Fibroblast of gingiva (primary cell): ENCODE results near the gene FKBP9.
"Not testable (repeated sequence)": the region's sequence is repeated elsewhere in the genome, so short reads cannot be mapped to it uniquely, and the experiment has no call there.

Source experiments
- DNase-seq: peaks from one replicate; pipeline ENCODE4 v3.0.0-alpha.2; 2011; ENCODE audit warnings: low read depth

Gene FKBP9

GRCh38 chr7:32958046-32959025 is 1.1 kb downstream of the FKBP9 start:
- DNase-seq = peak; percentile 86

DNA sequence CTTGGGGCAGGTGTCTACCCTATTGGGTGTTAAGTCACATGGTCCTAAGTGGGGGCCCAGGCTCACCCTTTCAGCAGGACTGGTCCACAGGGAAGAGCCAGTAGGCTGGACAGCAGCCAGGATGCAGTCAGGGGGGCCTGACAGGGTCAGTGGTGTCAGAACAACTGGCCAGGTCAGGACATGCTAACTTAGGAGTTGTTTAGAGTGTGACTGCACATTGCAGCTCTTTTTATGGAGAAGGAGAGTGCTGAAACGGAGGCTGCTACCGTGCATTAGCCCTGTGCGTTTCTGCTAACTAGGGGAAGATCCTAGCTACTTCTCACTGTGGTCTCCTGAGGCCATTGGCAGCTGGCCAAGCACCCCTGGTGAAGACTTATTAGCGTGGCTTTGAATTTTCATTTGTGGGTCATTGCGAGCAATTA is 6.7 kb downstream of the FKBP9 start:
- not testable (repeated sequence) for DNase-seq

- DNase-seq = not testable (repeated sequence)
These were observed 7.4 kb downstream of the FKBP9 start for GRCh38 chr7:32964461-32965159.

DNA sequence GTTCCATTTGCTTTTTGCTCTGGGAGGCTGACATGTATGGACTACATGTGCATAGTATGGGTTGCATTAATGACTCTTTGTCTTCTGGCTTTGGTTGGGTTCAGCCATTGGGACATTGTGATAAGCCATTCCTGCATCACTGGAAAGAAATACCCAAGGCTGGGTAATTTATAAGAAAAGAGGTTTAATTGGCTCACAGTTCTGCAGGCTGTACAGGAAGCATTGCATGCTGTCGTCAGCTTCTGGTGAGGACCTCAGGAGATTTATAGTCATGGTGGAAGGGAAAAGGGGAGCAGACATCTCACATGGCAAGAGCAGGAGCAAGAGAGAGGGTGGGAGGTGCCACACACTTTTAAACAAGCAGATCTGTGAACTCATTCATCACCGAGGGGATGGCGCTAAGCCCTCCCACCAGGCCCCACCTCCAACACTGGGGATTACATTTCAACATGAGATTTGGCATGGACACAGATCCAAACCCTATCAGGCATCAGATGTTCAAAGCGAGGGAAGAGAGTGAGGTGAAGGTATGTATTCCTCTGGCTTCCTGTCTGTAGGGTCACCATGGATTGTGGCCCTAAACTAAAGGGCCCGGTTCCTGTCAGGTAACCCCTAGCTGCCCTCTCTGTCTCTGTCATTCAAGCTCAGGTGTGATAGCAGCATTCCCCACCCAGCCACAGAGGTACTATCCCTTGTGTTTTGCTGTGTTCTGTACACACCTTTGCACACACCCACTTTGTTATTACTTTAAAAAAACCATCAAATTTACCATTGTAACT is 9.4 kb downstream of the FKBP9 start:
- DNase-seq = not testable (repeated sequence)

- not testable (repeated sequence) for DNase-seq
These were observed 10.0 kb downstream of the FKBP9 start for GRCh38 chr7:32967268-32967582.

GRCh38 chr7:32971967-32972366 is 14.7 kb downstream of the FKBP9 start:
- DNase-seq = not testable (repeated sequence)

DNA sequence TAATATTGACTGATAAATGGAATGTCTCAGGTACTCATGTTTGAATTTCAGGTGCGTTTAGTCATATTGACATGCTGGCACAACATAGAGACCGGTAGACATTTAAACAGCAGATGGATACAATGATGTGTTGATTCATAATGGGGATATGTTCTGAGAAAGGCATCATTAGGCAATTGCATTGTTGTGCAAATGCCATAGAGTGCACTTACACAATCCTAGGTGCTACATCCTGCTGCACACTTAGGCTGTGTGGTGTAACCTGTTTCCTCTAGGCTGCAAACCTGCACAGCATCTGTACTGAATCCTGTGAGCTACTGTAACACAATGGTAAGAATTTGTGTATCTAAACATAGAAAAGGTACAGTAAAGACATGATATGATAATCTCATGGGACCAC is 19.9 kb downstream of the FKBP9 start:
- DNase-seq = peak; percentile 56

DNA sequence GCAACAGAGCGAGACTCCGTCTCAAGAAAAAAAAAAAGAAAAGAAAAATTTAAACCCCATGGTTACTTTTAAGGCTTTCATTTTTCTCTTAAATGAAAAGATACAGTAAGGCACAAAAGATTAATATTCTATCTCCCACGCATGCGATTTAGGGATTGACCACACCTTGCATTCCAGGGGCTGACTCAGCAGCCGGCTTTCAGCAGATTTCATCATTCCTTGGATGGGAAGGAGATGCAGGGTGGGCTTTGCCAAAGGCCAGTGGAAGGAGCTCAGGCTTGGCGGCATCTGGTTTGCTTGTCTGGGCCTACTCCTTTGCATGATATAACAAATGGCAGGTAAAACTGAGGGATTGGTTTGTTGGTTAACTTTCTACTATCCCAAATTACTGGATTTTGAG is 22.0 kb downstream of the FKBP9 start:
- peak; percentile 60 for DNase-seq

GRCh38 chr7:32979902-32980301 is 22.7 kb downstream of the FKBP9 start:
- DNase-seq = not testable (repeated sequence)

DNA sequence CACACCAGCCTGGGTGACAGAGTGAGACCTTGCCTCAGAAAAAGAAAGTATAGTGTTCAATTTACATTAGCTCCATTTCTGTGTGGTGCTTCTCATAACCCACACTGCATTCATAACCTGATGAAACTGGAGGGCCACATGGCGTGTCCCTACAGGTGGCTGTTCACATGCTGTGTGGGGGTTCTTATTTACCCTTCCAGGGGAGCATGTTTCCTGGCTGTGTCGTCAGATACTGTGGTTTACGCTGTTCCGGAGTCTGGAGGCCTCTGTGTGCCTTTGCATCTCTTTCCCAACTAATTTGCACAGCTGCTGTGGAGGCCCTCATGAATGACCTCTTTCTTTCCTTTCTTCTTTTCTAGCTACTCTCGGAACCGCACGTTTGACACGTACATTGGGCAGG is 30.9 kb downstream of the FKBP9 start:
- DNase-seq = not testable (repeated sequence)

DNA sequence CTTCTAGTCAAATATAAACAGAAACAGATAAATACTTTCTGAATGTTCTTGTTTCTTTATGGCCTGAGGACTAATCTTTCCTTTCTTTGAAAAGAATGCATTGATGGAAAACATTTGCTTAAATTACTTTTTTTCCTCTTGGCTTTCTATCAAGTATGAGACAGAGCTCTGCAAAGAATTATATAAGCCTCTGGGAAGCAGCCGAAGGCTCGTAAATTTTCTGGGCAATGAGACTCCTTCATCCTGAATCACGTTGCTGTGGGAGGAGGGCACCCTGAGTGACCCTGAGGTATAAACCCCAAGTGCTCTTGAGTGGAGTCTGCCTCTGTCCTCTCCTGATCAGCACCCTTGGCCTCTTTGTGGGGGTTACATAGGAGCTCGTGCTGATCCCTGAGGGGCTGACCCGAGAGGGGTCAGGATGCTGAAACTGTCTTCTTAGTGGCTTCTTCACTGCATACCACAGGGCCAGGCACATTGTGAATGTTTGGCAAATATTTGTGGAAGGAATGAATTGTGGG is 33.9 kb downstream of the FKBP9 start:
- DNase-seq = peak; percentile 63

DNA sequence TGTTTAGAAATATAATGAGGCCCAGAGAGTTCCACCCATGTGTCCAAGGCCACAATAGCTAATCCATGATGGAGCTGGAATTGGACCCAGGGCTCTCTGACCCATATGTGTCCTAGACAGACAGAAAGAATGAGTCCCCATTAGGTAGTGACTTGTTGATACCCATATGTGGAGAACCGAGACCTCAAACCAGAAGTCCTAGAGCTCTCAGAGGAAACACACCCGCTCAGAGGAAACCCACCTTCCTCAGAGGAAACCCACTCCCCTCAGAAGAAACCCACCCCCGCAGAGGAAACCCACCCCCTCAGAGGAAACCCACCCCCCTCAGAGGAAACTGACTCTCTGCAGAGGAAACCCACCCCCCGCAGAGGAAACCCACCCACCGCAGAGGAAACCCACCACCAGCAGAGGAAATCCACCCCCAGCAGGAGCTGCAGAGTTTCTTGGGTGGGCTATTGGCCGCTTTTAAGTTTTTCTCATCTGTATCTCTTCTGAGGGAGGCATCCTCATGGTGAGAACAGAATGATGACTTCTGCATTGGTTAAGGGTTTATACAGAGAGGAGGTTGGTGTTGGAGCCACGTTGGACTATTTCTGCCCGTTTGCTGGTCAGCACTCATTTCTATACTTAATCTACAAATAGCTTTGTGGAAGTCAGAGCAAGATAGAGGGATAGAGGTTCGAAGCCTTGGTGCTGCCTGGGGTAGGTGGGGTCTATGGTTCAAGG is 34.9 kb downstream of the FKBP9 start:
- DNase-seq = not testable (repeated sequence)

DNA sequence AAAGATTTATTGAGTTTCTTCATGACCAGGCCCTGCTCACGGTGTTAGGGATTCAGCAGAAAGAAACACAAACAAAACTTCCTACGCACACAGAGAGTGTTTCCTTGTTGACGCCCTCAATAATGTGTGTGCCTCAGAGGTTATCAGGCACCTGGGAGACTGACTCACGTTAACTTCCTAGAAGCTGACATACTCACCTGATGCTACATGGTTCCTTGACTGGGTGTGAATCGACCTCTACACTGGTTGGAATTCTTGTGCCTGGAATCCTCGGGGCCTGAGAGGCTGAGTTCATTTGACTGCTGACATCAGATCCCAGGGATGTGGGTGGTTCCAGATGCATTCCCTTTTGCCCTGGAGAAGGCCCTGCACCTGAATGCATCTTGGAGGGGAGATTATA is 35.5 kb downstream of the FKBP9 start:
- not testable (repeated sequence) for DNase-seq

- not testable (repeated sequence) for DNase-seq
These were observed 40.7 kb downstream of the FKBP9 start for GRCh38 chr7:32997956-32998355.

GRCh38 chr7:32998361-32999171 is 41.3 kb downstream of the FKBP9 start:
- peak; percentile 34 for DNase-seq

DNA sequence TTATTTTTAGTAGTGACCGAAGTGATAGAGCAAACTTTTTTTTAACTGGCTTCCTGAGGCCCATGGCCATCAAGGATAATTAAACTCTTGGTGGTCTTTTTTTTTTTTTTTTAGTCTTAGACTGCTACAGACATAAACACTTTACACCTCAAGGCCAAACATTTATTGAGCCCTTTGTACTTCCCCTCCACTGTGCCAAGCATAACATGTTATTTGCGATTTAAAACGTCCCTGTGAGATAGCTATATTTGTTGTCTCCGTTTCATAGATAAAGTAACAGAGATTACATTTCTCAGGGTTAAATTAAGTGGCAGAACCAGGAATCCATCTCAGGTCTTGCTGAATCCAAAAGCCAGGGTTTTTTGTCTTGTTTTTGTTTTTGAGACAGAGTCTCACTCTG is 42.1 kb downstream of the FKBP9 start:
- not testable (repeated sequence) for DNase-seq

DNA sequence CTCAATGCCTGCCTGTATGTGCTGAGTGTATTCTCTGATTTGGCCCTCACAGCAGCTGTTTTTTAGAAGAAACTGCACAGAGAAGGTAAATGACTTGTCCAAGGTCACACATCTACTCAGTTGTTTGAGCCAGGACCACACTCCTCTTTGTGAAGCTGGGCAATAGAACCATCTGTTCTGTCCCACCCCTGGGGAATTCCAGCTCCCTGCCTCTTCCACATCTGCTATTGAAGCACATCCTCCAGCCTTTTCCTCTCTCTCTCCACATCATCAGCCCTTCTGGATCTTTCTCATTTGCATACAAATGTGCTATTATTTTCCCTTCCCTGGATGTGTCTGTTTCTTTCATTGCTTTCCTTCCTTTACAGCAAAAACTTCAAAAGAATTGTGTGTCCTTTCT is 45.9 kb downstream of the FKBP9 start:
- DNase-seq = not testable (repeated sequence)

GRCh38 chr7:33004104-33004616 is 46.9 kb downstream of the FKBP9 start:
- DNase-seq = not testable (repeated sequence)

- DNase-seq = not testable (repeated sequence)
These were observed 48.0 kb downstream of the FKBP9 start for GRCh38 chr7:33005193-33005592.

DNA sequence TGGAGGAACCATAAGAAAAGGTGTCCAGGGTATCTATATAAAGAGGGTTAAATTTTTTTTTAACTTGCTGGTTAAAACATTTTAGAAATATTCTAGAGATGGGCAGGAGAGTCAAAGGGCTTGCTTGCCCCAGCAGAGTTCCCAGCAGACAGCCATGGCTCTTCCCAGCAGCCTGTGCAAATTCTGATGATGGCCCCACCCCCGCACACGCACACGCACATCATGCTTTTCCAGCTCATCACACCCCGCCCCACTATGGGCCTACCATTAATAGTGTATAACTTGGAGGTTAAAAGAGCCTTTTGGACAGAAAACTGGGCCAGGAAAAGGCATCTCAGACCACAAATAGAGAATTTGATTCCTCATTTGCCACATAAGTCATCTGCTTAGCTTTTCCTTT is 48.5 kb downstream of the FKBP9 start:
- not testable (repeated sequence) for DNase-seq
